Stimulated activated naive CD4-positive, alpha-beta T cell (primary cell): ENCODE measurements around the gene NEUROG2.
"Not testable (repeated sequence)": the region's sequence is repeated elsewhere in the genome, so short reads cannot be mapped to it uniquely, and the experiment has no call there.

Experiments
- DNase-seq, 6 experiments: peaks; one replicate each; lab custom pipeline; 2025; lab: John Stamatoyannopoulos, UW

Gene NEUROG2

DNA sequence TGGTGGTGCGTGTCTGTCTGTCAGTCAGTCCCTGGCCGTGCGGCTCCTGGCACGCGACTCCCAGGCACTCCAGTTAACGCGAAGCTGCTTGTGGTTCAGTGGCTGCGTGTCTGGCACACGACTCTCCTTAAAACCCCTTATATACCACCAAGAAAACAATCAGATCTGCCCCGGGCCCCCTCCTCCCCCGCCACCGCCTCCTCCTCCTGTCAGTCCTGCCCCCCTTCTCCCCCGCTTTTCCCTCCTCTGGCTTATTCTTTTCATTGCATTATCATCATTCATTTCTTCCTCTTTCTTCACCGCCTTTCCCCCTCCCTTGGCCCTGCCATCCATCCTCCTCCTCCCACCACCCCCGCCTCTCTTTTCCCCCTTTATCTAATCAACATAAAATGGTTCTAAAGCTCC lies at the start of gene NEUROG2:
Gene NEUROG2, minus strand, starts transcription at position 115 of the 405 bp plus-strand sequence. CDS start 705 bp downstream, outside the sequence.
- no peak for DNase-seq

DNA sequence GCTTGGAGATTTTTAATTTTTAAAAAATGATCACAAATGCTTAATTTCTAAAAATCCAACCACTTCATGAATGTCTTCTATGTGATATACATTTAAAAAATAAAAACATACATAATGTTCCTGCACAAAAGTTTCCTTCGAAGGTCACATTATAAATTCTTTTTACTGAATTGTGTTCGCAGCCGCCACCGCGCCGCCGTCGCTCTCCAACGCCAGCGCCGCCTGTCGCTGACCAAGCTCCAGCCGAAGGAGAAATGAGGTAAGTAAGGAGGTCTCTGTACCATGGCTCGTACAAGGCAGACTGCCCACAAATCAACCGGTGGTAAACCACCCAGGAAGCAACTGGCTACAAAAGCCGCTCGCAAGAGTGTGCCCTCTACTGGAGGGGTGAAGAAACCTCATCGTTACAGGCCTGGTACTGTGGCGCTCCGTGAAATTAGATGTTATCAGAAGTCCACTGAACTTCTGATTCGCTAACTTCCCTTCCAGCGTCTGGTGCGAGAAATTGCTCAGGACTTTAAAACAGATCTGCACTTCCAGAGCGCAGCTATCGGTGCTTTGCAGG lies 48.8 kb upstream of the NEUROG2 start:
- no peak for DNase-seq

DNA sequence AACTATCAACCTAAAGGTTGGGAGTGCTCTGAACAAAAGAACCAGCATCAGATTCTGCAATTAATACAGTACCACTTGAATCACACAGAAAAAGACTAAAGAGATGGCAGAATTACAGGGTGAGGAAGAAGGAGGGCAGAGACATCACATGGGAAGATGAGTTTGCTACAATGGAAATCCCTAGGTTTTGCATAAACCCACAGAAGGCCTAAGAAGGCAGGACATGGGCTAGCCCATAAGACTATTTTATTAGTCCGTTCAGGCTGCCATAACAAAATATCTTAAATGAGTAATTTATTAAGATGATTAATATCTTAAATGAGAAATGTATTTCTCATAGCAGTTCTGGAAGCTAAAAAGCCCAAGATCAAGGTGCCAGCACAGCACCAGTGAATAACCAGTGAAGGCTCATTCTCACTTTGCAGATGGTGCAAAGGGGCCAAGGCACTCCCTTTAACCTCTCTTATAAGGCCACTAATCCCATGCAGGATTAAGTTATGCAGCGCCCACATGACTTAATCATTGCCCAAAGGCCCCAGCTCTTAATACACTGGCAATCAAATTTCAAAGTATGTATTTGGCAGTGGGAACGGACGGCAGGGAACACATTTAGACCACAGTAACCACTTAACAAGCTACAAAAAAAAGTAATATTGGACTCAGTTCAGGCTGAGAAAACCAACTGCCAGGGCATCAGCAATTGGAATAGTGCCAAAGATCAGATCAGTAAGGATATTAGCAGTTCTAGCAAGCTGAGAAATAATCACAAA lies 47.6 kb upstream of the NEUROG2 start:
- no peak for DNase-seq

DNA sequence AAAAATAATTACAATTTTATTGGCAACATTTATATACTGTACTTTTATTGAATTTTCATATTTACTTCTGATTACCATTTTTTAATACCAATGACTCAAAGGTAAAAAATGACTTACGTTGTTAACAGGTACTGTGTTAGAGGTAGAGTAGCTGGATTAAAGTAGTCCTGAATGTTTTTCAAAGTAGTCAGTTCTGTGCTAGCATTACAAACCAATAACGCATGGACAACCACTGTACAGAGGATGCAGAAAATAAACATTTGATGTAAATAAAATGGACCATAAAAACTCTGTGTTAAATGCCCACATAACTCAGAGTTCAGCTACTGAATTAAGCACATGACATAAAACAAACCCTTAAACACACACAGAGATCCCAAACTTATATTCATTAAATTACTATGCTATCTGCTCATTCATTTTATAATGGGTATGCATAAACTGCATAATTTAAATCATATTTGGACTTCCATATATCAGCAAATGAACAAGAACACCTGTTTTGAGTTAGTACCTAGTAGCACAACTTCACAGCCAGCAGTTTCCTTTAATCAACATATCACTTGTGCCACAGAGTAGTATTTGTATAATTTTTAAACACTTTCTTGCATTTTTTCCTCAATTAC lies 46.4 kb upstream of the NEUROG2 start:
- DNase-seq: no peak

DNA sequence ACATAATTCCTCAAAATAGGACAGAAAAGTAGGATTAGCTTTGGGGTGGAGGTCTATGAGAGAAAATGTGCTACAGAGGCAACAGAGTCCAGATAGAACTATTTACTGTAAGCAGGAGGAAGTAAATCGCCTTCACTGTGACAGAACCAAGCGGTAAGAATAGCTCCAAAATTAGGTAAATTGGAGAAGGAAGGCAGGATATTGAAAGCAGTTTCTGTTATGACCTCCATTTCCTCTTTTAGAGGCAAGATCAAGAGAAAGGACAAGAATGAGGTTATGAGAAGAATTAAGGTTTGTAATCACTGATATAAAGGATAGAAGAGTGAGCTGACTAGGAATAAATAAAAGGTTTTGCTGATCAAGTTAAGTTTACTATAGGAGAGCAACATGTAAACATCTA lies 44.1 kb upstream of the NEUROG2 start:
- DNase-seq: no peak

DNA sequence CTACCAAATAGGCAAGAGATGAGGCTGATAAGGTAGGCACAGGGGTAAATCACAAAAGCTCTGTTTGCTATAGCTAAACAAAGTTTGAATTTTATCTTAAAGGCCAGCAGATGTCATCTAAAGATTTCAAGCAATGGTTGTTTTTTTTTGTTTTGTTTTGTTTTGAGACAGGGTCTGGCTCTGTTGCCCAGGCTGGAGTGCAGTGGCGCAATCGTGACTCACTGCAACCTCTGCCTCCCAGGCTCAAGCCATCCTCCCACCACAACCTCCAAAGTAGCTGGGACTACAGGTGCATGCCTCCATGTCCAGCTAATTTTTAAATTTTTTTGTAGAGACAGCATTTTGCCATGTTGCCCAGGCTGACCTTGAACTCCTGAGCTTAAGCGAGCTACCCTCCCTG lies 43.1 kb upstream of the NEUROG2 start:
- DNase-seq: no peak

DNA sequence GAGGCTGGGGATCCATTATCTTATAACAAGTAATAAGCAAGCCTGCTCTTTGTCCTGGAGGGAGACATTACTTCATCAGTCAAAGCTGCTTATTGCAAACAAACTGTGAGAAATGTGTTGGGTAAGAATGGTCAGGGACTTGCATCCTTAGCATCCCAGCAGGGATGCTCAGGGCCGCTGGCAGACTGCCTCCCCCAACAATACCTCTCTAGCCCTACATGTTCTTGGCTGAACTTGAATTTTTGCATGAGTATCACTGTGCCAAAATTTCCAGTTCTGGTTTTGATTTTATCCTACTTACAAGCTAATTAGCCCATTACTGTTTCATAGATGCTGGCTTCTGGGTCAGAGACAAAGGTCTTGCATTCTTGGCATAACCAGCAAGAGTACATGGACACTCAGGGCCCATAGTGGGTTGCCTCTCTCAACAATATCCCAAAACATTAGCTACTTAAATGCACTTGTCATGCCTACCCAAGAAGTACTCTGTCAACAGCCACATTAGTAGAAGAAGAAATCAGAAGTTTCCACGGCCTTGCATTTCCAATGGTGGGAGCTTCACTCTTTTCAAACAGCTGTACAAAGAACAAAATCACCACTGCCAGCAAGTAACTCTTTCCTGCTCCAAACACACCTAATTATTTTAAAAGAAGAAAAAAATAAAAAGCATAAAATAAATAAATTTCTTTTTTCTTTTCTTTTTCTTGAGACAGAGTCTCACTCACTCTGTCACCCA lies 41.9 kb upstream of the NEUROG2 start:
- DNase-seq: no peak

DNA sequence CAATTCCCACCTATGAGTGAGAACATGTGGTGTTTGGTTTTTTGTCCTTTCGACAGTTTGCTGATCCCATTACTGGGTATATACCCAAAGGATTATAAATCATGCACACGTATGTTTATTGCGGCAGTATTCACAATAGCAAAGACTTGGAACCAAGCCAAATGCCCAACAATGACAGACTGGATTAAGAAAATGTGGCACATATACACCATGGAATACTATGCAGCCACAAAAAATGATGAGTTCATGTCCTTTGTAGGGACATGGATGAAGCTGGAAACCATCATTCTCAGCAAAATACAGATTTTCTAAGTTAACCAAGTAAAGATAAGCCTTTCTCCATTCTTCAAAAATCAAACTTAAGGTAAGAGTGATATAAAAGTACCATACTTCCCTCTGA lies 38.3 kb upstream of the NEUROG2 start:
- not testable (repeated sequence) for DNase-seq

DNA sequence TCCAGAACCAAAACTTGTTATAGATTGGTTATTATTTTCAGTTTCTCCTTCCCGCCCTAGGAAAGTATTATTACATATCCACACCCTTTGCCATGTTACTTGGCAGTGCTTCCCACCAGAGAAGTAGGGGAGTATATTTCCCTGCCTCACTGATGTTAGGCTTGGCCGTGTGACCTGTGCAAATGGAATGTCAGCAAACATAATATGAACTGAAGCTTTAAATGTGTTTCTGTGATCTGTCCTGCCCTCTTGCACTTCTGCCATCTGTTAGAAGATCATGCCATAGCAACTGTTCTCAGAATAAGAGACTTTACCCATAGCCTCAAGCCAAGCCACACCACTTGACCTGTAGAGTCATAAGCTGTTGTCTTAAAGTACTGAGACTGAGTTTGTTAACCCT lies 36.7 kb upstream of the NEUROG2 start:
- no peak for DNase-seq

DNA sequence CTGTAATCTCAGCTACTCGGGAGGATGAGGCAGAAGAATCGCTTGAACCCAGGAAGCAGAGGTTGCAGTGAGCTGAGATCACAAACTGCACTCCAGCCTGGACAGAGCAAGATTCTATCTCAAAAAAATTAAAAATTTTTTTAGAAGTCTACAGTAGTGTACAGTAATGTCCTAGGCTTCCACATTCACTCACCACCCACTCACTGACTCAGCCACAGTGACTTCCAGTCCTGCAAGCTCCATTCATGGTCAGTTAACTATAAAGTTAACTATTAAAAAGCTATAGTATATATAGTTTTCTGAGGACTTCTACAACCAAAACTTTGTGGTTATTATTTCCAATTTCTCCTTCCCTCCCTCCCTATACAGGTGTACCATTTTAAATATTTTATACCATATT lies 34.7 kb upstream of the NEUROG2 start:
- DNase-seq: no peak

DNA sequence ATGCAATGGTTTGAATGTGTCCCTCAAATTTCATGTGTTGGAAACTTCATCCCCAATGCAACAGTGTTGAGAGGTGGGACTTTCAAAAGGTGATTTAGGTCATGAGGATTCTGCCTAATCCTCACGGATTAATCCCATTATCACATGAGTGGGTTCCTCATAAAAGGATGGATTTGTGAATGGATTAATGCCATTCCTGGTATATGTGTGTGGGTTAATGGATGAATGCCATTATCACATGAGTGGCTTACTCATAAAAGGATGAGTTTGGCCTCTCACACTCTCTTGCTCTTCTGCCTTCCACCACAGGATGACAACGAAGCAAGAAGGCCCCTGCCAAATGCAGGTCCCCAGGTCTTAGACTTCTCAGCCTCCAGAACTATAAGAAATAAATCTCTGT lies 30.5 kb upstream of the NEUROG2 start:
- no peak for DNase-seq

DNA sequence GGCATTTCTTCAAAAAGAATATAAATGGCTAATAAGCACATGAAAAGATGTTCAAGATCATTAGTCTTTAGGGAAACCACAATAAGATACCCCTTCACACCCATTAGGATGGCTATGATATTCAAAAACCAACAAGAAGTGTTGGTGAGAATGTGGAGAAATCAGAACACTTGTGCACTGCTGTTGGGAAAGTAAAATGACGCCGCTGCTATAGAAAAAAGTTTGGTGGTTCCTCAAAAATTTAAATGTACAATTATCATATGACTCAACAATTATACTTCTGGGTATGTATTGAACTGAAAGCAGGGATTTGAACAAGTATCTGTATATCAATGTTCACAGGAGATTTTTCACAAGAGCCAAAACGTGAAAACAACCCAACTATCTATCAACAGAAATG lies 29.4 kb upstream of the NEUROG2 start:
- no peak for DNase-seq

DNA sequence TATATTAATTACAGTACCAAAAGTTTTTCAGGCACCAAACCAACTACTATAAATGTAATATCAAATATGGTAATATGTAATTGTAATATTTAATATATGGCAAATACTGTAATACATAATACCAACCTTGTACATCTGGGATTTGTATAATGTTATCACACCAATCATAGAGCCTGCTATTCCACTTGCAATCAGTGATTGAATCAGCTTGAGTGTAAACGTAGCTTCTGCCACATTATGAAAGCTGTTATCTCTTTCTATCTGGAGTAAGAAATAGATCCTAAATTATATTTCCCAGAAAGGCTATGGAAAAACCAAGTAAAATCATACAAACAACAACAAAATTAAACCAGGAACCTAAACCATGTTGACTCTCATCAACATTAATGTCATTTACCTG lies 24.7 kb upstream of the NEUROG2 start:
- DNase-seq: no peak

DNA sequence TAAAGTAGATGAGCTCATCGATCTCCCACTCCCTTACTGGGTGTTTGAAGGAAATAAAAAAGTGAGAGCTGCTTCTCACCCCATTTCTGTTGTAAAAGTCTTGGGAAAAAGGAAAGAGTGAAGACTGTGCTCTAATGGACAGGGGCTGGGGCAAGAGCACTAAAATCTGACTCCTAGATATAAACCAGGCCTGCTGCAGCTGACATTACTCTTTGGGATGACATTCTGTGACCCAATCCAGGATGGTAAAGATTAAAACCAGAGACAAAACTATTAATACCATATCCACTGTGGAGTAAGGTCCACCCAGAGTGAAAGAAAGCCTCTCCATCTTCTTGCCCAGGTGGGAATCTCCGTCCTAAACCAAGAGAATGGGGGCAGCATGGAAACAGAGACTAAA lies 20.1 kb upstream of the NEUROG2 start:
- no peak for DNase-seq

DNA sequence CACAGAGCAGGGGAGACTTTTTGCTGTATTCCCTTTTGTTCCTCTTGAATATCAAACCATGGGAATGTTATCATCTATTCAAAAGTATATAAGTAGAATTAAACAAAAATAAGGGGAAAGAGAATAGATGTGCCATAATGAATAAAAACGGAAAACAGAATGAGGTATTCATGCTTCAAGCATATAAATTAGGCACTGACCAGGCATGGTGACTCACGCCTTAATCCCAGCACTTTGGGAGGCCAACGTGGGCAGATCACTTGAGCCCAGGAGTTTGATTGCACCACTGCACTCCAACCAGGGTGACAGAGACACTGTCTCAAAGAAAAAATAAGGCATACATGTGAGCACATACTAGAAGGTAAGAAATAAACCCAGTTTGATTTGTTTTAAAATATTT lies 16.3 kb upstream of the NEUROG2 start:
- no peak for DNase-seq

DNA sequence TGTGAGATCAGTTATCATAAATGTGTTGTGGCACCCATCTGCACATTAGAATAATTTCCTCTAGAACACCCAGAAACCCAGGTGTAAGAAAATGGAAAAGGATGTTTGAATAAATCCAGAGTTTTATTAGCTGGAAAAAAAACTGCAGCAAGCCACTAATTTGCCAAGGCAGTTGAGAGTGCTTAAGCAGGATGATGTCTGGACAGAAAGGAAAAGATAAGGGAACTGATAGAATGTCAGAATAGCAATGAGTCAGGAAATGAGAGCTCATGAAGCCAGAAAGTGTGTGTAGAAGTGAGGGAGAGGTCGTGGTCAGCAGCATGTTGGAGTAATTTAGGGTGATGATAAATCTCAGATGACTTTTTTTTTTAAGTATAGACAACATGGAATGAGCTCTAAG lies 15.2 kb upstream of the NEUROG2 start:
- DNase-seq: no peak

DNA sequence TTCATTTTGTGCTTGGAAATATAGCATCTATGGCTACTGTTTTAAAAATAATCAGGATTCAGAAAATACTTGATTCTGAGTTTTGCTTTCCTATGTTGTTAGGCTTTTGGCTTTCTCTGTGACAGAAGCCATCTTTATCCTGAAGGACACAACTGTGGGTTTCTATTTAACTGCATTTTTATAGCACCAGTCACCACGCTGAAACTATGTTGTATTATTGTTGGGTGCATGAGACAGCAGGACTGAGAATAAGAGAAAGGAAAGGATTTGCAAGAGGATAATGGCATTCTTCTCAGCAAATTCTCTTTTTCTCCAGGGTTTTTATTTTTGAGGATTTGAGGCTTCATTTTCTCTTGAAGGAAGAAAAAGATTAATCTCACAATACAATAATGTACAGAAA lies 10.1 kb upstream of the NEUROG2 start:
- DNase-seq: no peak

DNA sequence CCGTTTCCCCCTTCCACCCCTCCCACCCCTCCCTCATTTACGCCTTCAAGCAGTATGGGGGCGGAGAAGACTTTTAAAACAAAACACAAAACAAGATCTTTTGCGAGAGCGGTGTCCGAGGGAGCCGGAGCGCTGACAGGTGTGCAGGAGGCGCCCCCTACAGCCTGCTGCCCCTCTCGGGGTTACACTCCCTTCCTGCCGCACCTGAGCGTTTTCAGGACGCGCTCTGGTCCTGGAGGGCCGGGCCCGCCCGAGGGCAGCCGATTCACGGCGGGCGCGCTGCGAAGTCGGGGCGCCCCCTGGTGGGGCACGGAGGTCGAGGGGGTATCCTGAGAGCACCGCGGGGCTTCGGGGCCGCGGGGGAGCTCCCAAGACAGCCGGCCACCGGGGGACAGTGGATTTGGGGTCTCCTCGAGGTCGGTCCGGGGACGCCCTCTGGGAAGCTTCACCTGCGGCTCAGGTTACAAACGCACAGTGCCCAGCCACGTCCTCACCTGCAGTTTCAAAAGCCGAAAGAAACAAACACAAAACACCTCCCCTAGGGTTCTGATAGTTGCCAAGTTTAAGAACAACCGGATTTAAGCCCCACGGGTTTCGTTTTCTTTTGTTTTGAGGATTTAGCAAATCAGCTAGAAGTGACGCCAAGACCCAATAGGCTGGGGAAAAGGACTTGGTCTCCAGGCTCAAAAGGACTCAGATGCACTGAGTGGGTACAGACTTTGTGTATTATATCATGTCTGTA lies 8.0 kb upstream of the NEUROG2 start:
- DNase-seq: peak; percentile 29 to 81 (median 60)

DNA sequence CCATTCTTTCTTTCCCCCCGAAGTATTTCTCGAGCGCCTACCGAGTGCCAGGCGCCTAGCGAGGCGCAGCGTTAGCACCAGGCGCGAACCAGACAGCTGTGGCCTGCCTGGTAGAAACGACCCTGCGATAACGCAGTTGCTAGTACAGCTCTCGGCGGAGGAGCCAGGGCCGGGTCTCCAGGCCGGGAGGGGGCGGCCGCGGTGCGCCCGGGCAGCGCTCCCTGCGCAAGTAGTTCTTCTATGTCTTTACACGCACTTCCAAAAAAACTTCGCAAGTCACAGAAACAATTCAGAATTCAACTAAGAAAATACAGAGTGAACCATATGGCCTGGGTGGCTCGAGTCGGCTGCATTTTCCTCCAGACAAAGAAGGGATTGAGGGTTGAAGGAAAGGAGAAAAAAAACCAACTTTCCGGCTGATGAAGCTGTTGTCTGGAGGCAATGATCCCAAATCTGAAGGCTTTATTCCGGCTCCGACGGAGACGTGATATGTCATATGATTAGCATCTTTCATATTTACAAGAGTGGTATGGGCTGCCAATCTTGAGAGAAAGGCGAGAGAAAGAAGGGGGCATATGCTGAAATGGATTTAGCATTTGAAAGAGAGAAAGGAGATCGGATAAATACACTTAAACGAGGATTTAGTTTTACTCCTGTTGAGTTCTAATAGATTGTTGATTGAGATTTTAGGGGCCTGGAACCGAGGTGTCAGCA lies 7.2 kb upstream of the NEUROG2 start:
- DNase-seq: peak in 5 of 6 experiments; percentile 8 to 57 (median 17)

DNA sequence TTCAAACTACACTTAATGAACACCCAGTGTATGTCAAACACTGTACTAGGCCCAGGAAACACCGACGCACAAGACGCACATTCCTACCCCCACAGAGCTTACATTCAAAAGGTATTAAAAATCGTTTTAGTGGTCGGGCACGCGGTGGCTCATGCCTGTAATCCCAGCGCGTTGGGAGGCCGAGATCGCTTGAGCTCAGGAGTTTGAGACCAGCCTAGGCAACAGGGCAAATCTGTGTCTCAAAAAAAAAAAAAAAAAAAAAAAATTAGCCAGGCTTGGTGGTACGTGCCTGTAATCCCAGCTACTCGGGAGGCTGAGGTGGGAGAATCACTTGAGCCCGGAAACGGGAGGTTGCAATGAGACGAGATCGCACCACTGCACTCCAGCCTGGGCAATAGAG lies 6.5 kb upstream of the NEUROG2 start:
- DNase-seq: peak in 1 of 6 experiments; percentile 9
